NOMO-1 treated with dmso at 0.1 percent for 144 hours (cell line): Measurements from ENCODE around the gene AVPR1B.
A peak's percentile ranks its signal among the peaks of the same experiment; 100 is the strongest.

ENCODE experiments used
- DNase-seq: peaks from one replicate; lab custom pipeline; 2025; ENCODE audit not compliant: unreplicated experiment; lab: John Stamatoyannopoulos, UW

Gene AVPR1B, protein sequence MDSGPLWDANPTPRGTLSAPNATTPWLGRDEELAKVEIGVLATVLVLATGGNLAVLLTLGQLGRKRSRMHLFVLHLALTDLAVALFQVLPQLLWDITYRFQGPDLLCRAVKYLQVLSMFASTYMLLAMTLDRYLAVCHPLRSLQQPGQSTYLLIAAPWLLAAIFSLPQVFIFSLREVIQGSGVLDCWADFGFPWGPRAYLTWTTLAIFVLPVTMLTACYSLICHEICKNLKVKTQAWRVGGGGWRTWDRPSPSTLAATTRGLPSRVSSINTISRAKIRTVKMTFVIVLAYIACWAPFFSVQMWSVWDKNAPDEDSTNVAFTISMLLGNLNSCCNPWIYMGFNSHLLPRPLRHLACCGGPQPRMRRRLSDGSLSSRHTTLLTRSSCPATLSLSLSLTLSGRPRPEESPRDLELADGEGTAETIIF

DNA sequence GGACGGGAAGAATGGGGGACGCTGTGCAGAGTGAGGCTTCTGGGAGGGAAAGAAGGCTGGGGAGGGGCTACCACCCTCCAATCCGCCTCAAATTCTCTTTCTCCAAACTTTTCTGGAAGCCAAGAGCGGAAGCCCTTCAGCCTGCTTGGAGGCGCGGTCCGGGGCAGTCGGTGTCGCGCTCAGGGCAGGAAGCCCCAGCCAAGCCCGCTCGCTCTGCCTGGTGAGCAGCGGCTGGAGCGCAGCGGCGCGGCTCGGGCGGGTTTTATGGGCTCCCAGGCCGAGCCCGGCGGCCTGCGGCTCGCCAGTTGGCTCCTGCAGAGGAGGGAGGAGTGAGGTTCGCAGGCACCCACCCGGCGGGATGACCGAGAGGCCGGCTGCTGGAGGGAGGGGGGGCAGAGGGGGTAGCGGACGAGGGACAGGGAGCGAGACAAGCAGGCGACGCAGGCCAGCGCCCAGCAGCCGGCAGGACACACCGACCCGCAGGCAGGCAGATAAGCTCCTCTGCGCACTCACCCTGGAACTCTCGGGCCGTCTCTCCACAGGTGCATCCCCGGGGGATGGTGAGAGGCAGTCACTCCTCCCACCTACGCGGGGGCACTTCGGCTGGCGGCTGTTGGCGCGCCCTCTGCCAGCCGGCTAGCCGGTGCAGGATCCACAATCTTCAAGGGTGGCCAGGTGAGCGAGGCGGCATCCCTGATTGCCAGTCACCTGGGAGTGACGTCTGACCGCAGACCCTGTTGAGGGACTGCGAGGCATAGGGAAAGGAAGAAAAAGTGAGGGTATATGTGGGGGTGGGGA is at the start of gene AVPR1B:
AVPR1B (minus strand) TSS at position 238 of the 798 bp plus-strand sequence. CDS start 498 bp downstream, outside the sequence.
- DNase-seq: no peak

DNA sequence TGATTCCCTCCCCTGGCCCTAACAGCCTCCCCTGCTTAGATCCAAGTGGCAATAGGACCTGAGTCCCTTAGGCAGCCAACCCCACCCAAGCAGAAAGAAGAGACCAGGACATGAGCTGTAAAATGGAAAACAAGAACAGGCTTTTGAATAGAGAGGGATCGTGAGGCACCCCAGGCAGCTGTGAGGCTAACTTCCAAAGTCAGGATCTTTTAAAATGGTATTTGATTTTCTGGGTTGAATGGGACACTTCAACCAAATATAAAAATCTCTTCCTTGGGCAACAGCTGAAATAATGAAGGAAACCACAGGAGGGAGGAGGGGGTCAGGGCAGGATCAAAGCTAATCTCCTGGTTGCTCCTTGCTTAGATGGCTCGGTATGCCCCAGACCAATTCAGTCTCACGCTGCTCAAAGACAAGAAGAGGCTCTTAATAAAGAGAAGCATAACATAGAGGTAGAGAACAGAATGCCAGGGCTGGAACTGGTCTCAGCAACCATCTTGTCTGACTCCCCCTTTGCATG is 28.6 kb upstream of the AVPR1B start:
- no peak for DNase-seq

DNA sequence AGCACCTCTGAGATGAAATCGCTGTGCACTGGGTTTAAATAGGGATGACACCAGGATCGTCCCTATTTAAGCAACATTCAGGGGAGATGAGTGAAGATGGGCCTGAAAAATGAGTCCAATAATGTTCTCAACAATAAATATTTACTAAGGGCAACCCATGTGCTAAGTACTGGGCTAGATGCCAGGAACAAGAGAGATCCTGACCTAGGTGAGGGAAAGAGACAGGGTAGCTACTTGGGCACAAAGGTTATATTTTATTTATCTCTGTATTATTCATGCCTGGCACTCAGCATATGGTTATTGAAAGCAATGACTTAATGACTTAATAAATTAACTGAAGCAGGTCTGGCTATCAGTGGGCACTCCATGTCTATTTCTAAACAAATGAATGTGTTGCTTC is 27.4 kb upstream of the AVPR1B start:
- no peak for DNase-seq

DNA sequence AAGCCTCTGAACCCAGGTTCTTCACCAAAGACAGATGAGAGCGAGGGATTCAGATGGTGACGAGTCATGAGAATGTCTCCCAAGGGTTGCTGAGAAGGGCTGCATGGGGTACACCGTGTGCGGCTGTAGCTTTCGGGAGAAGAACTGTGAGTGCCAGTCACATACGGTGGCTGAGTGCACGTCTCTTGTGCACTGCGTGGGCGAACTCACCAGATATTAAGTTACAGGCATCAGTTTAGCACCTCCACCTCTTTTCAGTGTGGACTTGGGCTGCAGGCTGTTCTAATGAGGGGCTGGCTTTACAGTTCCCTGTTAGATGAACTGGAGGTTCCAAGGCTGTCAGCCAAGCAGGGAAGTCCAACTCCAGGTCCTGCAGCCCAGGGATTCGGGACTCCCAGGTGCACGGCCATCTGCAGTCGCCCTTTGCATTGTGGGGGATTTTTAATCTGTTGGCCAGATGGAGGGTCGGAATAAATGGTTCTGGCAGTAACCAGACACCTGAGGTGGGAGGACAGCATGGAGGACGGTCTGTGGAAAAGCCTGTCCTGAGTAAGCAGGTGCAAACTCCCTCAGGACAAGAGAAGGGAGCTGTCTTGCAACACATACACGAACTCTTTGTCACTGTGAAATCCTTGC is 26.5 kb upstream of the AVPR1B start:
- DNase-seq: no peak

DNA sequence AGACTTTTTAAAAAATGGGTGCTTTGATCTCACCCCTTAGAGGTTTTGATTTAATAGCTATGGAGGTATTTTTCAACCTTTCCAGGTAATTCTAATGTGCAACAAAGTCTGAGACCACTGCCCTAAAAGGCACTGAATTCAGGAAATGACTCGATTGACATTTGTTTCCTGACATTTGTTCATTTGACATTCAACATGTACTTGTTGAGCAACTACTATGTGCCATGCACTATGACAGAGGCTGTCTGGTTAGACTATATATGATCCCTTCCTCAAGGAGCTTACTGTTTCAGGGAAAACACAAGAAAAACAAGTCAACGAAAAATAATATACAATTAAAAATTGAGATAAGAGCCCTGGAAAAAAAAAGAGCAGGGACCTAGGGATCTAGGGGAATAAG is 25.6 kb upstream of the AVPR1B start:
- no peak for DNase-seq

DNA sequence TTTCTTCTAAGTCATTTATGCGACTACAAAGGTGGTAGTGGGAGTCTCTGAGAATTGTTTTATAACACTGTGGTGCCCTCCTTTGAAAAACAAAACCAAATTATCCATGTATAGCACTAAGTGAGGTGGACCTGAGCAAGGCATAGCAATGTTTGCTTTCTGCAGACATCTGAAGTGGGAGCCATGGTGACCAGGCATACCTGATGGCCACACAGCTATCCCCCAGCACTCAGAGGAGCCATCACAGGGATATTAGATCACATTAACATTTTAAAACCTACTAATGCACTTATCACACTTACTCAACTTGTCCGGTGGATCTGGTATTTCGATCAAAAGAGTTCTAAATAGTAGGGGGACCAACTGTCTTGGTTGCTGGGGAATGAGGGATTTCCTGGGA is 24.8 kb upstream of the AVPR1B start:
- DNase-seq: no peak

DNA sequence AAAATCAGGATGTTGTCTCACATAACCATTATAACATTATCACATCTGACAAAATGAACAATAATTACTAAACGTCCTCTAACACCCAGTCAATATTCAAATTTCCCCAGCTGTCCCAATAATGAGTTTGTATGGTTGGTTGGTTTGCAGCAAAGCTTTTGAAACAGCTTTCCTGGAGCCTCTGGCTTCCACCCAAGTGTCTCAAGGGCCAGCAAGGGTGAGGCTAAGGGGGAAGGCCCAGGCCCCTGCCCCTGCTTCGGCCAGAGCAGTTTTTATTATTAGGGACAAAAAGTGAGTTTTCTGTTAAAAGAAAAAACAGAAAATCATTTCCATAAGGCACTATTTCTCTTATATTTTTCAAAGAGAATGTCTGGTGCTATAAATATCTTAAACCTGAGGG is 19.1 kb upstream of the AVPR1B start:
- no peak for DNase-seq

DNA sequence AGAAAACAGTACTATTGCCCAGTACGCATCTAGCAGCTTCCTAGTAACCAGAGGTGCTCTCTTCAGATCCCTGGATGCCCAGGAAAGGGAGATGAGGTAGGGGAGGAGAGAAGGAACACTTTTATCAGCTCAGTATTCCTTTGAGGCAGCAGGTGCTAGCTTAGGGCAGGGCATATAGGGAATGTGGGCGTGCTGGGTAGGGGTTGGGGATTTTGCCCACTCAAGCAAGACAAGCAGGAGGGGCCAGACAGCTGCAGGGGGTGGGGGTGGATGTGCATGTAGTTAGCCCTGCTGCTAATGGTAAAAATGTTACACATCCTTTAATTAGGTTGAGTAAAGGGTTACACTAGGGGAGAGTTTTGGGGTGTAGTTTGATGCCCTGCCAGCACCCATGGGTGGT is 18.1 kb upstream of the AVPR1B start:
- no peak for DNase-seq

DNA sequence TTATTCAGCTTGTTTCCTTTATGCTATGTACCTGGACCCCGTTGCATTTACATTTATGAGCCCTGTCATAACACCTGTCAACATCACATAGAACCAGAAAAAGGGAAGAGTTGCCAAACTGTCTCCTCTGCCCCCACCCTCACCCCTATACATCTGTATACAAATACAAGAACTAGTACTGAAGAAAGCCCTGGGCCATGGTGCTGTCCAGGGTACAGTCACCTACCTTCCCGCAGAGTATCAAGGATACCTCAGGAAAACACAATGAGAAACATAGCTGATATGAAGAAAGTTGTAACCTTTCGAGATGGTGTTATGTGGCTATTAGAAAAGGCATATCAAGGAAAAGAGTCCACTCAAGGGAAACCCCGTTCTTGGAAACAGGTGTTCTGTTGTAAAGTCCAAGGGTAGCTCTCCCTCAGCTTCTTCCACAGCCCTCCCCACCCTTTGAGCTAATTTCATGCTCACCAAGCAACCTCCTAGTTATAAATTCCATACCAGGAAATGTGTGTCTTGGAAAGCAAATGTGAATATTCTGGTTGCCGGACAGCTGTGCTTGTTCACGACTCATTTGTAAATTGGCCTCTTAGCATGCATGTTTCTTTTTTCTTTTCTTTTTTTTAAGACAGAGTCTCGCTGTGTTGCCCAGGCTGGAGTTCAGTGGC is 16.7 kb upstream of the AVPR1B start:
- DNase-seq: no peak

DNA sequence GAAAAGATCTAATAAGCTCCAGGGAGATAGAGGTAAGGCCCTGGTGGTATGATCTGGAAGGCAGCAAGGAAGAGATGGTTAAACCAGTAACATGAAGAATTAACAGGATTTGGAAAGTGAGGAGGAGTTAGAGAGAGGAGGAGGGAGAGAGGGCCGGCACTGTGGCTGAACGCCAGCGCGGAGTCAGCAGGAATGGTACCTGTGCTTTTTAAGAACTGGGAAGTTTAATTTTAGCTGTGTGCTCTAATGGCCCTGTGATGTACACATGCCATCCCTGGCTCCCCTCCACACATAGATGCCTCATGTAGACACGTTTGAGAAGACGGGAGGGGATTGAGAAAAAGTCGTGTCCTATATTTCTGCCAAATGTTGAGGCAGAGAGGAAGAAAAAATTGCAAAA is 13.8 kb upstream of the AVPR1B start:
- no peak for DNase-seq

DNA sequence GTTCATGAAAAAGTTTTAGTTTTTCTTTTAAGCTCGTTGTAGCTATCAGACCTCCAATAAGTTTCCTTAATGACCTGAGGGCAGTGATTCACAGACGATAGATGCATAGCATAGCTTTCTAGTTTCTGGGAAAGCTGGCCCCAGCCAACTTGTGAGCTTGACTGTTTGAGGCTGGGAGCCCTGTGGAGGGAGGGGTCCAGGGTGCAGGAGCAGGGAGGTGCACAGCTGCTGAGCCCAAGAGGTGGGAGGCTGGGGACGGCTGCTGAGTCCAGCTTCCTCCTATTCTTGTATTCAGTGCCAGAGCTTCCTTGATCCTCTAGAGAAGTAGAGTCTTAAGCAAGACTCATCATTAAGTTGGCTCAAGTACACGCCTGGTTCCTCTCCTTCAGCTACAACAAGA is 11.0 kb upstream of the AVPR1B start:
- peak; percentile 47 for DNase-seq

DNA sequence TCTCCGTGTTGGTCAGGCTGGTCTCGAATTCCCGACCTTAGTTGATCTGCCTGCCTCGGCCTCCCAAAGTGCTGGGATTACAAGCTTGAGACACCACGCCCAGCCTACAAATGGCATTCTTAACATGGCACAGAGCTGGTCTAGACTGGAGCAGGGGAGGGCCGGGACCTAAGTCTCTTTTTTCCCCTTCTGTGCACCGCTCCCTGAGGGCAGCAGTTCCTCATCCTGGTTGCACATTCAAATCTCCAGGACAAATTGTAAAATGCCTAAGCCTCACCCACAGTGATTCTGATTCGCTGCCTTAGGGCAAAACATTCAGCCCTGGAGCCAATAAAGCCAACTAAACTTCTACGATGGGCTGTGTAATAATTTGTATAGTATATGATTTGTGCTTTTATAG is 10.1 kb upstream of the AVPR1B start:
- no peak for DNase-seq

DNA sequence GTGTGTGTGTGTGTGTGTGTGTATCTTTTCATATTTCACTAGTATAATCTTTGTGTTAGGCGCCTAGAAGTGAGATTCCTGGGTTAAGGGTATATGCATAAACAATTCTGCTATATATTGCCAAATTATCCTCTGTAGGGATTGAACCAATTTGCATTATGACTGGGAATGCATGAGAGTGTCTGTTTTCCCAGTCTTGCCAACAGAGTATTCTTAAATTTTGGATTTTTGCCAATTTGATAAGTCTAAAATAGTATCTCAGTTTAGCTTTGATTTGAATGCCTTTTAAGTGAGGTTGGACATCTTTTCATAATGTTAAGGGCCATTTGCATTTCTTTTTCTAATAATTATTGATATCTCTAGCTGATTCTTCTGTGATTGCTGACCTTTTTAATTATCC is 8.2 kb upstream of the AVPR1B start:
- DNase-seq: no peak

DNA sequence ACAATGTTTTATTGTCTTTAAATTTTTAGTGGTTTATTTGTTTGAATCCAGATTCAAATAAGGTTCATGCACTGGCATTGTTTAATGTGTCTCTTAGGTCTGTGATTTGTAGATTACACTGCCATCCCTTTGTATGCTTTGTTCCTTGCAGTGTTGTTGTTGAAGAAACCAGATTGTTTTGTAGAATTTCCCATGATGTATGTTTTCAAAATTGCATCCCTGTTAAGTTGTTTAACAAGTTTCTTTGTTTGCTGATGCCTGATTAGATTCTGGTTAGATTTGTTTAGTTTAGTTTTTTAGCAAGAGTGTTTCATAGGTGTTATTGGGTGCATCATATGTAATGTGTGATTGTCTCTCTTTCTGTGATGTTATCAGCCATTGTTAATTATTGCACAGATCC is 5.5 kb upstream of the AVPR1B start:
- no peak for DNase-seq

DNA sequence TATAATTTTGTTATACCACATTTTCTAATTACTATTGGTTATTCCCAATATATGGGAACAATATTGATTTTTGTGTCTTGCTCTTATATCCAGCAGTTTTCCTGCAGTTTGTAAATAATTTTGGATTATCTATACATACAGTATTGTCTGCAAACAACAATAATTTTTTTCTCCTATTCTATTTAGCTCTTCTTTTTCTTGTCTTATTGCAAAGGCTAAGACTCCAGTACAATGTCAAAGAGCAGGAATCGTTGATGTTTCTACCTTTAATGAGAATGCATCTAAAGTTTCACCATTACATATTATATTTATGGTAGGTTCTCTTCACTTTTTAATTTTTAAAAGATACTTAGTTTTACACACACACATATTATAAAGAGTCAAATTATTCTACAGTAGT is 4.1 kb upstream of the AVPR1B start:
- no peak for DNase-seq

DNA sequence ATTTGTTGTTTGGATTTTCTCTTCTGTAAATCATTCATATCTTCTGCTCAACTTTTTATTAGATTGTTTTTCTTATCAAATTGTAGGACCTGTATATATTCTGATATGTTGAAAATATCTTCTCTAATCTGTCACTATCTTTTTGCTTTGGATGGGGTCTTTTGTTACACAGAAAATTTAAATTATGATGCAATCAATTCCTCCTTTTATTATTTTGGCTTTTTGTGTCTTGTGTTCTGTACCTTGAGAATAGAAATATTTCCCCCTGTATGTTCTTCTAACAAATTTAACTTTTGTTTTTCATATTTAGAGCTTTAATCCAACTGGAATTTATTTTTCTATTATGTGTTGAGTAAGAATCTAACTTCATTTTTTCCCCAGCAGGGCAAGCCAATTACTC is 3.2 kb upstream of the AVPR1B start:
- DNase-seq: no peak

DNA sequence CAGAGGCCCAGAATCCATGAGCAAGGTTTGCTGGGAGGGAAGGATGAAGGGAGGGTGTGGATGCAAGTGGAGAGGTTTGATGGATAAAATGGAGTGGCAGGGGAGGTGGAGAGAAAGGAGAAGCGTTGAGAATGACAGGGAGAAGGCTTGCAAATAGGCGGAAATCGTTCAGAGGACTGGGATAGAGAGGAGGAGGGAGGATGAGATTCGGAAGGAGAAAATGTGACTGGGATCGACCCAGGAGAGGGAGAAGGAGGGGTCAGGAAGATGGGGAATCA is 376 bp downstream of the AVPR1B start:
- DNase-seq: no peak

DNA sequence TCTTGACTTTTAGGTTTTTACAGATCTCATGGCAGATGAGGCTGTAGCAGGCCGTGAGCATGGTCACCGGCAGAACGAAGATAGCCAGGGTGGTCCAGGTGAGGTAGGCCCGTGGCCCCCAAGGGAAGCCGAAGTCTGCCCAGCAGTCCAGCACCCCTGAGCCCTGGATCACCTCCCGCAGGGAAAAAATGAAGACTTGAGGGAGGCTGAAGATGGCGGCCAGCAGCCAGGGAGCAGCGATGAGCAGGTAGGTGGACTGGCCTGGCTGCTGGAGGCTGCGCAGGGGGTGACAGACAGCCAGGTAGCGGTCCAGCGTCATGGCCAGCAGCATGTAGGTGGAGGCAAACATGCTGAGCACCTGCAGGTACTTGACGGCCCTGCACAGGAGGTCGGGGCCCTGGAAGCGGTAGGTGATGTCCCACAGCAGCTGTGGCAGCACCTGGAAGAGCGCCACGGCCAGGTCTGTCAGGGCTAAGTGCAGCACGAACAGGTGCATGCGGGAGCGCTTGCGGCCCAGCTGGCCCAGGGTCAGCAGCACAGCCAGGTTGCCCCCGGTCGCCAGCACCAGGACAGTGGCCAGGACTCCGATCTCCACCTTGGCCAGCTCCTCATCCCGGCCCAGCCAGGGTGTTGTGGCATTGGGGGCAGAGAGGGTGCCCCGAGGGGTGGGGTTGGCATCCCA is 856 bp downstream of the AVPR1B start:
- DNase-seq: no peak

DNA sequence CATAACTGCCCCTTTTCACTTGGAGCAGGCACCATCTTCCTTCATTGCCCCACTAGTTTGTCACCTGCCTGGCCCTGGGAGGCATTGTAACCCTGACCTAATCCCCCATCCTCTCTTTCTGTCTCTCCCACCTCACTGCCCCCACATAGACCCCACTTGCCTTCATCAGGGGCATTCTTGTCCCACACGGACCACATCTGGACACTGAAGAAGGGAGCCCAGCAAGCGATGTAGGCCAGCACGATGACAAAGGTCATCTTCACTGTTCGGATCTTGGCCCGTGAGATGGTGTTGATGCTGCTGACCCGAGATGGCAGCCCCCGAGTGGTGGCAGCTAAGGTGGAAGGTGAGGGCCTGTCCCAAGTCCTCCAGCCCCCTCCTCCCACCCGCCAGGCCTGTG is 1.4 kb downstream of the AVPR1B start:
- no peak for DNase-seq

DNA sequence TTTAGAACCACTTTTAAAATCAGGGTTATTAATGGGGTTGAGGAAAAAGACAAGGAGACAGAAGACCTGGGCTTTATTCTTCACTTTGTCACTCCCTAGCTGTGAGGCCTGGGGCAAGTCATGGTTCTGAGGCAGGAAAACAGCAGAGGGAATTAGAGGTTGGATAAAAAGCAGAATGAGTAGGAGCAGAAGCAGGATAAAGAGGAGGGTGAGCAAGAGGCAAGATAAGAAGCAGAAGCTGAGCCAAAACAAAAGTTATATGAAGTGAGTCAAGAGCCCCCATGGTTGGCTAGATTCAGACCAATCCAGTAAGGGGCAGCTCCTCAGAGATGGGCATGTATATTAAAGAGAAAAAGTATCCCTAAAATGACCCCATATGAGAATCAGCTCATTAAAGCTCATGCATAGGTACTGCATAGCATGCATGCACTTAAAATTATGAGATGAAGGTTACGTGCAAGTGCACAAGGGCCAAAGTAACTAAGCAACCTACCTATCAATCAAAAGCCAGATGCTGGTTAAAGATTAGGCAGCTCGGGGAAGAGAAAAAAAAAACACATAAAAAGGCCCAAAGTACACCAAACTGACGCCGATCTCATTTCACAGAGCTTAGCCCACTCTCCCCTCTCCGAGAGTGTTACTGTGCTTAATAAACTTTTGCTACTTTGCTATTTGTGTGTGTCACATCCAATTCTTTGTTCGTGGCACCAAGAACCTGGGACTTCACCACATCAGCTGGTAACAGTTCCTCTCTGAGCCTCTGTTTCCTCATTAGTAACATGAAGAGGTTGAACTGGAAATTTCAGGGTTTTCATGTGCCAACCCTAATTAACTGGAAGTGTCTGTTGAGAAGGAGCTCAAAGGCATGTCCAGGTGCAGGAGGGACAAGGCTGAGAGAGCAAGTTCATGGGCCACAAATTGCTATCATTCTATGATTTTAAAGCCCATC is 2.2 kb downstream of the AVPR1B start:
- DNase-seq: no peak
